Panc1 (cell line): ENCODE measurements around the gene MLN. TPM values are rescaled to one million over a fixed set of nuclear protein-coding genes. Genes with fewer than 3 reads are reported as not detected.
A peak's percentile ranks its signal among the peaks of the same experiment; 100 is the strongest.

Source experiments
- ATAC-seq: fragments of 200-7000 bp; cut with Tn5 transposase; 2 replicates; pipeline ENCODE4 v1.9.1; 2020; ENCODE audit warnings: mild to moderate bottlenecking, moderate library complexity
- BruUV-seq: library from RNA; stranded (reverse); fragments of 400-500 nt; replicated peaks from 2 replicates; lab custom pipeline; 2021; lab: Mats Ljungman, UMichigan
- CTCF ChIA-PET: fragments of 300-600 bp; sonication (Branson Sonifier 250); formaldehyde crosslinking; loops from one replicate; lab custom pipeline; 2022; ENCODE audit warnings: antibody characterized with exemption; lab: Charles Lee
- POLR2A ChIA-PET: fragments of 300-600 bp; sonication (Branson Sonifier 250); formaldehyde crosslinking; loops from one replicate; lab custom pipeline; 2022; ENCODE audit warnings: antibody characterized with exemption; lab: Charles Lee
- DNase-seq: peaks from one replicate; pipeline ENCODE4 v3.0.0-alpha.2; 2010; ENCODE audit warnings: low read depth, low spot score
- H3K27ac ChIP-seq: 2 replicates; pipeline ENCODE4 v1.5.1; 2011; ENCODE audit warnings: mild to moderate bottlenecking, low read length, inconsistent platforms
- H3K27me3 ChIP-seq: fragments of 200-500 bp; sonication (Bioruptor generic); 2 replicates; pipeline ENCODE4 v1.6.0; 2014; ENCODE audit warnings: low read length, inconsistent platforms; ENCODE audit not compliant: control insufficient read depth, insufficient read depth
- H3K36me3 ChIP-seq: fragments of 200-500 bp; sonication (Bioruptor generic); 2 replicates; pipeline ENCODE4 v1.5.1; 2014; ENCODE audit warnings: inconsistent platforms, mild to moderate bottlenecking, low read length, moderate library complexity; ENCODE audit not compliant: control insufficient read depth, insufficient read depth
- H3K4me1 ChIP-seq: 2 replicates; pipeline ENCODE4 v1.5.1; 2011; ENCODE audit warnings: inconsistent platforms, mild to moderate bottlenecking, low read length, moderate library complexity; ENCODE audit not compliant: control insufficient read depth, insufficient read depth
- H3K4me3 ChIP-seq, 2 experiments: 2 replicates each; pipeline ENCODE4 v1.5.1; 2011 to 2012; ENCODE audit warnings: low read depth in 2 of 2, low read length in 2 of 2, mild to moderate bottlenecking in 2 of 2, inconsistent platforms in 1 of 2, moderate library complexity in 1 of 2
- H3K9me3 ChIP-seq: fragments of 200-500 bp; sonication (Bioruptor generic); 2 replicates; pipeline ENCODE4 v1.5.1; 2014; ENCODE audit warnings: low read depth, mild to moderate bottlenecking, inconsistent platforms, low read length, moderate library complexity; ENCODE audit not compliant: control insufficient read depth, insufficient read depth
- CTCF ChIP-seq: fragments of 450-650 bp; IDR thresholded peaks from 2 replicates; pipeline ENCODE4 v1.5.1; 2017; ENCODE audit warnings: mild to moderate bottlenecking
- POLR2AphosphoS5 ChIP-seq: IDR thresholded peaks from 2 replicates; pipeline ENCODE4 v1.6.1; 2012; ENCODE audit warnings: mild to moderate bottlenecking, low read depth, low read length, moderate library complexity
- REST ChIP-seq, 2 experiments: IDR thresholded peaks; 2 replicates each; pipeline ENCODE4 v1.6.1; 2011 to 2012; ENCODE audit warnings: low read depth in 2 of 2, control low read depth in 1 of 2, low read length in 1 of 2, mild to moderate bottlenecking in 1 of 2, moderate library complexity in 1 of 2; ENCODE audit not compliant: insufficient read depth in 1 of 2
- SIN3A ChIP-seq: IDR thresholded peaks from 2 replicates; pipeline ENCODE4 v1.6.1; 2012; ENCODE audit warnings: low read depth, mild to moderate bottlenecking, low read length, moderate library complexity, borderline replicate concordance; ENCODE audit not compliant: insufficient read depth
- TCF7L2 ChIP-seq: IDR thresholded peaks from 2 replicates; pipeline ENCODE4 v1.6.1; 2011; ENCODE audit warnings: mild to moderate bottlenecking, low read depth, low read length, inconsistent platforms
- in situ Hi-C: cut with HindIII; loops from 2 replicates; pipeline ENCODE4 v1.10.0; 2016; ENCODE audit warnings: low sequenced_read_pairs, low pct_unique_long_range_greater_than_20kb
- intact Hi-C: fragments of 100-400 bp; cut with micrococcal nuclease; formaldehyde crosslinking; loops from one replicate; pipeline ENCODE4 v1.10.0; 2022; ENCODE audit not compliant: unreplicated experiment
- total RNA-seq: library from RNA; stranded (reverse); gene quantifications from one replicate; pipeline ENCODE4 v1.2.1, GENCODE V29; 2021; ENCODE audit not compliant: unreplicated experiment

The MLN gene
- total RNA-seq, 1 experiment from 2014 or later = not detected

DNA sequence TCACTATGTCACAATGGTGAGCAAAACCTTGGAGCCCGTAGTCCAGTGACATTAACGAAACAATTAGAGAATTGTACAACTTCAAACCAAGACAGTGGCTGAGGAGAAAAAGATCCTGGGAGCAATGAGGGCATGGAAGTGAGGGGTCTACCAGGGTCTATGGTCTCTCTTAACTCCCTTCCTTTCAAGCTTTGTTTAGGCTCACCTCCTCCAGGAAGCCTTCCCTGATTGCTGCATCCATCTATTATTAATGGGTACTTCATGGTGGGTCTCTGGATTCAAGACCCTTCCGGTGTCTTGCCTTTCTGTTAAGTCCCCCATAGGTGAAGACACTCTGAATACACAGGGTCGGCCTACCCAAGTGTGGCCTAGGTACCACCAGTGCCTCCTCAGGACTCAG is 38.1 kb upstream of the MLN start:
- ATAC-seq = no peak
- no peak for DNase-seq
- ChIA-PET CTCF (interaction anchor here (0.6 kb wide), 1 partner anchor 403 kb away, joined by 7 read pairs; no protein-coding TSS in a partner anchor), POLR2A (no interaction called here)
- no peaks in the 10 kb centered on the region for H3K27me3 ChIP-seq
- TF ChIP-seq SIN3A (no peak), TCF7L2 (no peak), REST (IDR thresholded peaks at IDR 0.05; ENCODE audit: insufficient read depth in 1 of 2, low read depth in 2 of 2, low read length in 1 of 2) (no peak), POLR2AphosphoS5 (no peak), CTCF (no peak)
- H3K9me3 ChIP-seq = peaks cover 4% of the 10 kb centered on the region; the same call in 1 of the 2 replicates
- no peaks in the 10 kb centered on the region for H3K36me3 ChIP-seq
- H3K27ac ChIP-seq = peak overlapping the region; percentile 88
- peaks cover 57% of the 10 kb centered on the region for H3K4me1 ChIP-seq
- H3K4me3 ChIP-seq = no peak overlapping the region
- no TSS peak for BruUV-seq
- in situ Hi-C loops = no loop called here
- intact Hi-C loops = no loop called here

- no peak for TF ChIP-seq CTCF
- no peak for TF ChIP-seq POLR2AphosphoS5
- peak; percentile 58 to 61; a peak in 2 of 4 replicates for TF ChIP-seq REST (IDR thresholded peaks at IDR 0.05; ENCODE audit: insufficient read depth in 1 of 2, low read depth in 2 of 2, low read length in 1 of 2)
- TF ChIP-seq TCF7L2 = no peak
- POLR2A ChIA-PET = no interaction called here
These were observed 37.3 kb upstream of the MLN start for GRCh38 chr6:33841070-33841469.

More at GRCh38 chr6:33841070-33841469, 37.3 kb upstream of the MLN start:
- no peak overlapping the region for H3K4me3 ChIP-seq
- H3K27ac ChIP-seq = peak overlapping the region; percentile 88
- peaks cover 5% of the 10 kb centered on the region; the same call in 1 of the 2 replicates for H3K9me3 ChIP-seq
- intact Hi-C loops = no loop called here
- no peaks in the 10 kb centered on the region for H3K27me3 ChIP-seq
- in situ Hi-C loops = no loop called here
- peaks cover 57% of the 10 kb centered on the region for H3K4me1 ChIP-seq
- BruUV-seq = no TSS peak
- DNase-seq (no peak), ATAC-seq (no peak)
- H3K36me3 ChIP-seq = no peaks in the 10 kb centered on the region
- CTCF ChIA-PET = interaction anchor here (1.6 kb wide), 1 partner anchor 187 kb away, joined by 6 read pairs; no protein-coding TSS in a partner anchor
